ENCODE results near the gene HBS1L. TPM values are rescaled to one million over a fixed set of nuclear protein-coding genes. Genes with fewer than 3 reads are reported as not detected.

The HBS1L gene
- total RNA-seq, 1 experiment from 2014 or later: 63.6 TPM

GRCh38 chr6:134932535-134933470, 121.8 kb downstream of the HBS1L start:
- Histone ChIP-seq H3K36me3 (ENCODE audit: insufficient read depth, low read length) (no peaks in the 10 kb centered on the region), H3K4me2 (ENCODE audit: low read depth, low read length, poor library complexity, severe bottlenecking) (no peak overlapping the region), H3K9ac (ENCODE audit: low read length) (no peak overlapping the region), H3K27ac (ENCODE audit: low read length) (no peak overlapping the region), H3K9me3 (ENCODE audit: low read length) (no peaks in the 10 kb centered on the region), H2AFZ (ENCODE audit: low read length) (no peak overlapping the region), H3K9me2 (replicated peaks; ENCODE audit: insufficient read depth, low read length) (no peaks in the 10 kb centered on the region), H3K79me2 (ENCODE audit: low read length) (no peaks in the 10 kb centered on the region), H3K27me3 (ENCODE audit: low read length) (no peaks in the 10 kb centered on the region), H3K4me3 (ENCODE audit: low read length) (no peak overlapping the region), H4K20me1 (ENCODE audit: insufficient read depth, low read depth, low read length) (no peaks in the 10 kb centered on the region), H3K4me1 (ENCODE audit: low read length) (no peaks in the 10 kb centered on the region)
- no peak for DNase-seq

GRCh38 chr6:134932098-134932497, 122.5 kb downstream of the HBS1L start:
- Histone ChIP-seq H3K9ac (ENCODE audit: low read length) (no peak overlapping the region), H3K4me1 (ENCODE audit: low read length) (no peaks in the 10 kb centered on the region), H4K20me1 (ENCODE audit: insufficient read depth, low read depth, low read length) (no peaks in the 10 kb centered on the region), H3K4me3 (ENCODE audit: low read length) (no peak overlapping the region), H3K36me3 (ENCODE audit: insufficient read depth, low read length) (no peaks in the 10 kb centered on the region), H3K27me3 (ENCODE audit: low read length) (no peaks in the 10 kb centered on the region), H3K27ac (ENCODE audit: low read length) (no peak overlapping the region), H3K9me3 (ENCODE audit: low read length) (no peaks in the 10 kb centered on the region), H2AFZ (ENCODE audit: low read length) (no peak overlapping the region), H3K4me2 (ENCODE audit: low read depth, low read length, poor library complexity, severe bottlenecking) (no peak overlapping the region), H3K9me2 (replicated peaks; ENCODE audit: insufficient read depth, low read length) (no peaks in the 10 kb centered on the region), H3K79me2 (ENCODE audit: low read length) (no peaks in the 10 kb centered on the region)
- no peak for DNase-seq

GRCh38 chr6:134930463-134930862, 124.2 kb downstream of the HBS1L start:
- no peaks in the 10 kb centered on the region for H3K36me3 ChIP-seq (ENCODE audit: insufficient read depth, low read length)
- no peaks in the 10 kb centered on the region for H3K9me2 ChIP-seq (replicated peaks; ENCODE audit: insufficient read depth, low read length)
- H3K4me2 ChIP-seq (ENCODE audit: low read depth, low read length, poor library complexity, severe bottlenecking): no peak overlapping the region
- H3K79me2 ChIP-seq (ENCODE audit: low read length): no peaks in the 10 kb centered on the region
- no peak overlapping the region for H2AFZ ChIP-seq (ENCODE audit: low read length)
- DNase-seq: no peak
- no peaks in the 10 kb centered on the region for H3K27me3 ChIP-seq (ENCODE audit: low read length)
- no peaks in the 10 kb centered on the region for H3K9me3 ChIP-seq (ENCODE audit: low read length)
- no peaks in the 10 kb centered on the region for H3K4me1 ChIP-seq (ENCODE audit: low read length)
- H4K20me1 ChIP-seq (ENCODE audit: insufficient read depth, low read depth, low read length): no peaks in the 10 kb centered on the region
- no peak overlapping the region for H3K9ac ChIP-seq (ENCODE audit: low read length)
- H3K27ac ChIP-seq (ENCODE audit: low read length): no peak overlapping the region
- no peak overlapping the region for H3K4me3 ChIP-seq (ENCODE audit: low read length)

GRCh38 chr6:134928151-134928900, 126.3 kb downstream of the HBS1L start:
- Histone ChIP-seq H3K9me2 (replicated peaks; ENCODE audit: insufficient read depth, low read length) (no peaks in the 10 kb centered on the region), H3K27ac (ENCODE audit: low read length) (no peak overlapping the region), H3K79me2 (ENCODE audit: low read length) (no peaks in the 10 kb centered on the region), H3K9me3 (ENCODE audit: low read length) (no peaks in the 10 kb centered on the region), H3K27me3 (ENCODE audit: low read length) (no peaks in the 10 kb centered on the region), H4K20me1 (ENCODE audit: insufficient read depth, low read depth, low read length) (no peaks in the 10 kb centered on the region), H3K4me1 (ENCODE audit: low read length) (no peaks in the 10 kb centered on the region), H3K9ac (ENCODE audit: low read length) (no peak overlapping the region), H3K36me3 (ENCODE audit: insufficient read depth, low read length) (no peaks in the 10 kb centered on the region), H3K4me2 (ENCODE audit: low read depth, low read length, poor library complexity, severe bottlenecking) (no peak overlapping the region), H3K4me3 (ENCODE audit: low read length) (no peak overlapping the region), H2AFZ (ENCODE audit: low read length) (no peak overlapping the region)
- no peak for DNase-seq

- Histone ChIP-seq H3K27ac (ENCODE audit: low read length) (no peak overlapping the region), H3K9ac (ENCODE audit: low read length) (no peak overlapping the region), H3K27me3 (ENCODE audit: low read length) (no peaks in the 10 kb centered on the region), H3K9me2 (replicated peaks; ENCODE audit: insufficient read depth, low read length) (no peaks in the 10 kb centered on the region), H4K20me1 (ENCODE audit: insufficient read depth, low read depth, low read length) (no peaks in the 10 kb centered on the region), H3K36me3 (ENCODE audit: insufficient read depth, low read length) (no peaks in the 10 kb centered on the region), H3K4me2 (ENCODE audit: low read depth, low read length, poor library complexity, severe bottlenecking) (no peak overlapping the region), H3K79me2 (ENCODE audit: low read length) (no peaks in the 10 kb centered on the region), H3K4me3 (ENCODE audit: low read length) (no peak overlapping the region), H3K4me1 (ENCODE audit: low read length) (no peaks in the 10 kb centered on the region), H3K9me3 (ENCODE audit: low read length) (no peaks in the 10 kb centered on the region), H2AFZ (ENCODE audit: low read length) (no peak overlapping the region)
- no peak for DNase-seq
These were observed 128.8 kb downstream of the HBS1L start for GRCh38 chr6:134925800-134926199.

- no peak for DNase-seq
- Histone ChIP-seq H3K27ac (ENCODE audit: low read length) (no peak overlapping the region), H3K9ac (ENCODE audit: low read length) (no peak overlapping the region), H3K4me1 (ENCODE audit: low read length) (no peaks in the 10 kb centered on the region), H3K27me3 (ENCODE audit: low read length) (no peaks in the 10 kb centered on the region), H3K9me2 (replicated peaks; ENCODE audit: insufficient read depth, low read length) (no peaks in the 10 kb centered on the region), H3K79me2 (ENCODE audit: low read length) (no peaks in the 10 kb centered on the region), H3K4me2 (ENCODE audit: low read depth, low read length, poor library complexity, severe bottlenecking) (no peak overlapping the region), H4K20me1 (ENCODE audit: insufficient read depth, low read depth, low read length) (no peaks in the 10 kb centered on the region), H2AFZ (ENCODE audit: low read length) (no peak overlapping the region), H3K36me3 (ENCODE audit: insufficient read depth, low read length) (no peaks in the 10 kb centered on the region), H3K9me3 (ENCODE audit: low read length) (no peaks in the 10 kb centered on the region), H3K4me3 (ENCODE audit: low read length) (no peak overlapping the region)
These were observed 132.8 kb downstream of the HBS1L start for GRCh38 chr6:134921721-134922261.

- H3K9me3 ChIP-seq (ENCODE audit: low read length): no peaks in the 10 kb centered on the region
- H3K79me2 ChIP-seq (ENCODE audit: low read length): no peaks in the 10 kb centered on the region
- no peaks in the 10 kb centered on the region for H3K27me3 ChIP-seq (ENCODE audit: low read length)
- H4K20me1 ChIP-seq (ENCODE audit: insufficient read depth, low read depth, low read length): no peaks in the 10 kb centered on the region
- no peak overlapping the region for H3K27ac ChIP-seq (ENCODE audit: low read length)
- no peak overlapping the region for H2AFZ ChIP-seq (ENCODE audit: low read length)
- no peak overlapping the region for H3K9ac ChIP-seq (ENCODE audit: low read length)
- H3K9me2 ChIP-seq (replicated peaks; ENCODE audit: insufficient read depth, low read length): no peaks in the 10 kb centered on the region
- H3K4me1 ChIP-seq (ENCODE audit: low read length): no peaks in the 10 kb centered on the region
- no peak overlapping the region for H3K4me3 ChIP-seq (ENCODE audit: low read length)
- H3K4me2 ChIP-seq (ENCODE audit: low read depth, low read length, poor library complexity, severe bottlenecking): no peak overlapping the region
- no peaks in the 10 kb centered on the region for H3K36me3 ChIP-seq (ENCODE audit: insufficient read depth, low read length)
- DNase-seq: no peak
These were observed 133.3 kb downstream of the HBS1L start for GRCh38 chr6:134921276-134921675.

- no peak overlapping the region for H3K9ac ChIP-seq (ENCODE audit: low read length)
- H3K36me3 ChIP-seq (ENCODE audit: insufficient read depth, low read length): no peaks in the 10 kb centered on the region
- DNase-seq: no peak
- no peaks in the 10 kb centered on the region for H3K9me3 ChIP-seq (ENCODE audit: low read length)
- no peaks in the 10 kb centered on the region for H3K9me2 ChIP-seq (replicated peaks; ENCODE audit: insufficient read depth, low read length)
- no peak overlapping the region for H3K4me2 ChIP-seq (ENCODE audit: low read depth, low read length, poor library complexity, severe bottlenecking)
- no peaks in the 10 kb centered on the region for H3K27me3 ChIP-seq (ENCODE audit: low read length)
- H2AFZ ChIP-seq (ENCODE audit: low read length): no peak overlapping the region
- no peaks in the 10 kb centered on the region for H3K79me2 ChIP-seq (ENCODE audit: low read length)
- H4K20me1 ChIP-seq (ENCODE audit: insufficient read depth, low read depth, low read length): no peaks in the 10 kb centered on the region
- no peak overlapping the region for H3K27ac ChIP-seq (ENCODE audit: low read length)
- no peaks in the 10 kb centered on the region for H3K4me1 ChIP-seq (ENCODE audit: low read length)
- no peak overlapping the region for H3K4me3 ChIP-seq (ENCODE audit: low read length)
These were observed 134.2 kb downstream of the HBS1L start for GRCh38 chr6:134920422-134920821.

All from Karpas-422 (cell line).